Activated gamma-delta T cell treated with Interleukin-2 at 50 U/mL for 16 hours (primary cell): Measurements from ENCODE around the gene TRIM22.
"Not testable (repeated sequence)": the region's sequence is repeated elsewhere in the genome, so short reads cannot be mapped to it uniquely, and the experiment has no call there.

Source experiments
- DNase-seq: peaks from one replicate; pipeline ENCODE4 v3.0.0-alpha.2; 2020

The TRIM22 gene, protein sequence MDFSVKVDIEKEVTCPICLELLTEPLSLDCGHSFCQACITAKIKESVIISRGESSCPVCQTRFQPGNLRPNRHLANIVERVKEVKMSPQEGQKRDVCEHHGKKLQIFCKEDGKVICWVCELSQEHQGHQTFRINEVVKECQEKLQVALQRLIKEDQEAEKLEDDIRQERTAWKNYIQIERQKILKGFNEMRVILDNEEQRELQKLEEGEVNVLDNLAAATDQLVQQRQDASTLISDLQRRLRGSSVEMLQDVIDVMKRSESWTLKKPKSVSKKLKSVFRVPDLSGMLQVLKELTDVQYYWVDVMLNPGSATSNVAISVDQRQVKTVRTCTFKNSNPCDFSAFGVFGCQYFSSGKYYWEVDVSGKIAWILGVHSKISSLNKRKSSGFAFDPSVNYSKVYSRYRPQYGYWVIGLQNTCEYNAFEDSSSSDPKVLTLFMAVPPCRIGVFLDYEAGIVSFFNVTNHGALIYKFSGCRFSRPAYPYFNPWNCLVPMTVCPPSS

DNA sequence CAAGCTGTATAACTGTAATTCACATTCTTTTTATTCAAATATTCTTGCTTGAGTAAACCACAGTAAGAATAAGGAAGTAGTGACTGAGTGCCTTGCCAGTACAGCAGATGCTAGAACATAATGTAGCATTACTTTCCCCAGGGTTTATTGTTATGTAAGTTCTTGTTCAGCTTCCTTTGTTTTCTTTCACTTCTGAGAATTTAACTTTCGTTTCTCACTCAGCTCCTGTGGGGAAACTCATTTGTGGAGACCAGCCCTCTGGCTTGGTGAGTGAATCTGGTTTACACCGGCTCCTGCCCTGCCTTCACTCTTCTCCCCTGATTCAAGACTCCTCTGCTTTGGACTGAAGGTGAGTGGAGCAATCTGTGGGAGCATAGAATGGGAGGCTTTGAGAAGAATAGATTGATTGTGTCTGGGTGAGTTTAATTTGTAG is at the start of gene TRIM22:
TRIM22 (plus strand) TSS at position 240 of the 433 bp plus-strand sequence. CDS start 6,443 bp downstream, outside the sequence.
- DNase-seq = peak; percentile 34

DNA sequence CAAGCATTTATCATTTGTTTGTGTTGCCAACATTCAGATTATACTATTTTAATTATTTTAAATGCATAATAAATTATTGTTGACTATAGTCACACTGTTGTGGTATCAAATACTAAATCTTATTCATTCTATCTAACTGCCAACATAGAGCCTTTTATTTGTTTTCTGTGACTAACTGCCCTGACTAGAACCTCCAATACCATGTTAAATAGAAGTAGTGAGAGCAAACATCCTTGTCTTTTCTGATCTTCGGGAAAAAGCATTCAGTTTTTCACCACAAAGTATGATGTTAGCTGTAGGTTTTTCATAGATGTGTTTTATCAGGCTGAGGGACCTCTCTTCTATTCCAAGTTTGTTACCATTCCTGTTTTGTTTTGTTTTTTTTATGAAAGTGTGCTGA is 49.6 kb upstream of the TRIM22 start:
- no peak for DNase-seq

DNA sequence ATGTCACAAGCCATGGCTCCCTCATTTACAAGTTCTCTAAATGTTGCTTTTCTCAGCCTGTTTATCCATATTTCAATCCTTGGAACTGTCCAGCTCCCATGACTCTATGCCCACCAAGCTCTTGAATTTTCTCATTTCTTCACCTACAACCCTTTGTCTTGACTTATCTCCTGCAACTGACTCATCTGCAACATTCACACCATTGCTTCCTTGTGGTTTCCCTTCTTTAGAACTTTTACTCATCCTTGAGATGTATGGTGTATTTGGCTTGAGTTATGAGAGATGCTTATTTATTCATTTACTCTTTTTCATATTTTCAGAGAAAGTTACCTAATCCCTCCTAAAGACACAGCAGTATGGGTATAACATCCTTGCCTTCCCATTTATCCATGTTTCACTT is 46.0 kb upstream of the TRIM22 start:
- DNase-seq = no peak

DNA sequence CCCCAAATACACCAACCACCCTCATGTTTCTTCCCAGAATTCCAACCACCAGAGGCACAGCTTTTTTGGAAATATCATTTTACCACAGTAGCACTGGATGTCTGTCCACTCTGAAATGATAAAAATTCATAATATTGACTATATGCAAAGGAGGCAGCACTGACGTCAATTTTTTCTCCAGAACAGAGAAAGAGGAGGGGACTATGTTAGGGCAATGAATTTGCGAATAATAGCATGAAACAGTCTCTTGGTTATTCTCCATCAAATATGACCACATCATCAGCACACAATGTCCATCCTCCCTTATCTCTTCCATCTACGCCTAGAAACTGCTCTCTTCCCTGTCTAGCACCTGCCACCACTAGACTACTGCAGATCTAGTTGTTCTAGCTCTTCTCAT is 43.5 kb upstream of the TRIM22 start:
- no peak for DNase-seq

DNA sequence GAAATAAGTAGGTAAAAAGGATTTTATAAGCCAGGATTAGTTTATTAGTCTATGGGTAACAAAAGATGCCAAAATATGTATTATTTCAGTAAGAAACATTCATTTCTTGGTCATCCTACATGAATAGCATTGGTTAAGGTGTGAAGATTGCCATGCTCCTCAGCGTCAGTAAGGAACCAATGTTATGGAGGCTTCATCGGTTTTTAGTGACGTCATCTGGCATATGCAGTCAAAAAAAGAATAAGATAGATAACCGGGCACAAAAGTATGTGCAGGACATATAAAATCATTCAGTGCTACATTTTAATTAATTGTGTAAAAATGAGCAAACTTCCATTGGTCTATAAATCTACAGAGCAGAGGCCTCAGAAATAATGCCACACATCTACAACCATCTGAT is 34.1 kb upstream of the TRIM22 start:
- no peak for DNase-seq

DNA sequence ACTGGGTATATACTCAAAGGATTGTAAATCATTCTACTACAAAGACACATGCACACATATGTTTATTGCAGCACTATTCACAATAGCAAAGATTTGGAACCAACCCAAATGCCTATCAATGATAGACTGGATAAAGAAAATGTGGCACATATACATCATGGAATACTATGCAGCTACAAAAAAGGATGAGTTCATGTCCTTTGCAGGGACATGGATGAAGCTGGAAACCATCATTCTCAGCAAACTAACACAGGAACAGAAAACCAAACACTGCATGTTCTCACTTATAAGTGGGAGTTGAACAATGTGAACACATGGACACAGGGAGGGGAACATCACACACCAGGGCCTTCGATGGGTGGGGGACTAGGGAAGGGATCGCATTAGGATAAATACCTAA is 32.6 kb upstream of the TRIM22 start:
- not testable (repeated sequence) for DNase-seq

DNA sequence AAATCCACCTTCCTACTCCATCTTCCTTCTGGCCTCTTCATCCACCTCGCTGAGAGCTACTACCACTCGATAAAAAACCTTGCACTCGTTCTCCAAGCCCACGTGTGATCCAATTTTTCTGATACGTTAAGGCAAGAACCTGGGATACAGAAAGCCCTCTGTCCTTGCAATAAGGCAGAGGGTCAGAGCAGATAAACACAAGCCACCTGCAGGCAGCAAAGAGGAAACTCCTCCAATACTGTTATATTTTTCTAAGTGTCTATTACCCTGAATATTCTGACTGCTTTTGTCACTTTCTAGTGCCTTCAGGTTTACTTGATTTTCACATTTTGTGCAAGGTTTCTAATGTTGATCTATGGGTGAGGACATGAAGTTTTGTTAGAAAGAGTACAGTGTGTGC is 31.3 kb upstream of the TRIM22 start:
- DNase-seq = no peak

DNA sequence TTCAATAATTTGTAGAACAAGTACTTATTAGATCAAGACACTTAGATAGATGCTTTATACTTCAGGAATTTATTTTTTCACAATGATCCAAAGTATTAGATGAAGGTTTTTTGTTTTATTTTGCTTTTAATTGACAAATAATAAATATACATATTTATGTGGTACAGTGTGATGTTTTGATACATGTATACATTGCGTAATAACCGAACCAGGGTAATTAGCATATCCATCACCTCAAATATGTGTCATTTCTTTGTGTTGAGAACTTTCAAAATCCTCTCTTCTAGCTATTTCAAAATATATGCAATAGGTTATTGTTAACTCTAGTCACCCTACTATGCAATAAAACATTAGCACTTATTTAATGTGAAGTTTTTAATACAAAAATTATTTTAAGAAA is 26.1 kb upstream of the TRIM22 start:
- no peak for DNase-seq

DNA sequence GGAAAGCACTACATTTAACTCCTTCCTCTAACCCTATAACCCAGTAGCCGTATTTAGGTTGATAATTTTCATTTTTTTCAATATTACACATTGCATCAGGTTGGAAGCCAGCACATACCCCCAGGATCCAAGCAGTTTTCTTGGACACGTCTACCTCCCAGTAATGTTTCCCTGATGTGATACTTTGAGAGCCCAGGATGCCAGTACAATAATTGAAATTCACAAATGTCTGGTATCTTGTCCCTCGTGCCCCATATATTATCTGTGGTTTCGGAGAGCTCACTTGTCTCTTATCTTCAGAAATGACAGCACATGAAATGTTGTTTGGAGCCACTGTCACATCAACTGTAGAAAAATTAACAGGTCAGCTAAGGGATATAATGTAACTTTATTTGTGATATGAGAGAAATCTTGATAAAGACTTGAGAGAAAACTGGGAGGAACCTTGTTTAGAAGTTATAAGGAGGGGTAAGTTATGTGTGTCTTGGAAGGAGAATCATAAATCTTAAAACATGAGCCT is 24.5 kb upstream of the TRIM22 start:
- DNase-seq = no peak

DNA sequence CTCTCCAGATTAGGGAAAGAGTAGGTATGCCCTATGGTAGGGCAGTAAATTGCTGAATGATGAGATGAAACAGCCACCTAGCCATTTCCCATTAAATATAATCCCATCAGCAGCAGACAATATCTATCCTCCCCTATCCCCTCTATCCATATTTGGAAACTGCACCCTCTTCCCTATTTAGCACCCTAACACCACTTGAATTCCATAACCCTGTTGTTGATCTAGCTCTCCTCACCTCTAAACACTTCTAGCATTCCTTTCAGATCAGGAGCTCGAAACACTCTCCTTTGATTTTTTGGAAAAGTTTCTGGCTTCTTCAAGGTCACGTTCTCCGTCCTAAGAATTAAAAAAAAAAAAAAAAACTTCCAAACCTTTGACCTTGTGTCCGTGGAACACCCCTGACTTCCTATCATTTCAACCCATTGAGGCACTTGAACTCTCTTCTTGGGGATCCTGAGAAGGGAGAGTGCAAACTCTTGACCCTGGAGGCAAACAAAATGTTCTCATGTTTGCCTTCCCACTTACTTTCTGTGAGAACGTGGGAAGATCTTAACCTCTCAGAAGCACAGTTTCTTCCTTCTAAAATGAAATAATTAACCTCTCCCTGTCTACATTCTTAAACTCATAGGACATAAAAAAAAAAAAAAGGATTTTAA is 23.7 kb upstream of the TRIM22 start:
- no peak for DNase-seq

DNA sequence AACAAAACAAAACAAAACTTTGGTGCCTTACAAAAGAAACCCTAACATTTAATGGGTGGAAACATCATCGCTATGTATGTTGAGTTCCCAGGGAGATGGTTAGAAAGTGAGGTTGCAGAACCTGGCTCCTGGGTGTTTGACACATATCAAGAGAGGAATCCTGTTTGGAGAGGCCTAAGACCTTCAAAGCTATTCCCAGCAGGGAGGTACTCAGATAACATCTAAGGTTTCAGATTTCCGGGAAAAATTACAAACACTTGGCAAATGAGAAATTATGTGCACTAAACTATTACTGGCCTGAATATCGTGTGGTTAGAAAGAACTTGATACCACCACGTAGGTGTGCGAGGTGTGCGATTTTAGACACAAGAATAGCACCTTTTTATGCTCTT is 23.2 kb upstream of the TRIM22 start:
- no peak for DNase-seq

DNA sequence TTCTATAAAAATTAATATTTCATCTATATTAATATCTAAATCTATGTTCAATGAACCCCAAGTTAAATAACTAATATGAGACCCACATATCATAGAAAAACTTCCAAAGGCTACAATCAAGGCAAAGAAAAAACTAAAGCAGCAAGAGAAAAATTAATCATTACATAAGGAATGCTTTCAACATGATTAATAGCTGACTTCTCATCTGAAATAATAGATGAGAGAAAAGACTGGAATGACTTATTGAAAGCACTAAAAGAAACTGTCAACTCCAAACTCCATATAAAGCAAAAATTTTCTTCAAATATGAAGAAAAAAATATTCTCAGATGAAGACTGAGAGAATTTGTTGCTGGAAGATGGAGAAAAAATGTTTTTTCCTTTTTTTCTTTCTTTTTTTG is 17.8 kb upstream of the TRIM22 start:
- no peak for DNase-seq

DNA sequence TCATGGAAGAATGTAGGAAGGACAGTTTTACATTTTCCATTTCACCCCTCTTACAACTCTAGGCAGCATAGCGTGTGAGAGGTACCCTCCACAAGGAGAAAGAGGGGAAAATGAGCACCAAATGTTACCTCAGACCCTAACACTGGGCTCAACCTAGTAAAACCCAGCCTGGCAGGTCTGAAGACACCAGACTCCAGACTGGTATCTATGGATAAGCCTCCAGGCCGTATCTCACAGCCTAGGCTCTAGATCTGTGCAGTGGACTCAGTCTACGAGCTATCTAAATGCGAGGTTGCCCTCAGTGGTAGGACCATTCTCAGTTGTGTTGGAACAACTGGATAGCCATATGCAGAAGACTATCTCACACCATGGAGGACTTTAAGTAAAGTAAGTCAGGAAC is 15.2 kb upstream of the TRIM22 start:
- no peak for DNase-seq

DNA sequence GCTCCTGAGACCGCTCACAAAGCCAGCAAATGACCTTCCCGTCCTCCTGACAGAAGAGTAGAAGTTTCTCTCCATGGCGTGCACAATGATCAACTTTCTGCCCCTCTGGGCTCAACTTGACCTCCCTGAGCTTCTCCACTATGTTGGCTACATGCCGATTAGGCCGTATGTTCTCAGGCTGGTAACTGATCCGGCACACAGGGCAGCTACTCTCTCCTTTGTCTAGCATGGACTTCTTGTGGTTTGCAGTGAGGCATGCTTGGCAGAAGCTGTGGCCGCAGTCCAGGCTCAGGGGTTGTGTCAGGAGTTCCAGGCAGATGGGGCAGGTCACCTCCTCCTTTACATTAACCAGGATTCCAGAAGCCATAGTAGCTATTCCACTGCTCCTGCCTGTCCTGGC is 9.8 kb upstream of the TRIM22 start:
- no peak for DNase-seq

DNA sequence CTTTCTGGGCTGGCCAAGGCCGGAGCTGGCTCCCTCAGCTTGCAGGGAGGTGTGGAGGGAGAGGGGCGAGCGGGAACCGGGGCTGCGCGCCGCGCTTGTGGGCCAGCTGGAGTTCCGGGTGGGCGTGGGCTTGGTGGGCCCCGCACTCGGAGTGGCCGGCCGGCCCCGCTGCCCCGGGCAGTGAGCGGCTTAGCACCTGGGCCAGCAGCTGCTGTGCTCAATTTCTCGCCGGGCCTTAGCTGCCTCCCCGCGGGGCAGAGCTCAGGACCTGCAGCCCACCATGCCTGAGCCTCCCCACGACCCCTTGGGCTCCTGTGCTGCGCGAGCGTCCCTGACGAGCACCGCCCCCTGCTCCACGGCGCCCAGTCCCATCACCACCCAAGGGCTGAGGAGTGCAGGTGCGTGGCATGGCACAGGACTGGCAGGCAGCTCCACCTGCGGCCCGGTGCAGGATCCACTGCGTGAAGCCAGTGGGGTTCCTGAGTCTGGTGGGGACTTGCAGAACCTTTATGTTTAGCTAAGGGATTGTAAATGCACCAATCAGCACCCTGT is 6.6 kb upstream of the TRIM22 start:
- DNase-seq = not testable (repeated sequence)

DNA sequence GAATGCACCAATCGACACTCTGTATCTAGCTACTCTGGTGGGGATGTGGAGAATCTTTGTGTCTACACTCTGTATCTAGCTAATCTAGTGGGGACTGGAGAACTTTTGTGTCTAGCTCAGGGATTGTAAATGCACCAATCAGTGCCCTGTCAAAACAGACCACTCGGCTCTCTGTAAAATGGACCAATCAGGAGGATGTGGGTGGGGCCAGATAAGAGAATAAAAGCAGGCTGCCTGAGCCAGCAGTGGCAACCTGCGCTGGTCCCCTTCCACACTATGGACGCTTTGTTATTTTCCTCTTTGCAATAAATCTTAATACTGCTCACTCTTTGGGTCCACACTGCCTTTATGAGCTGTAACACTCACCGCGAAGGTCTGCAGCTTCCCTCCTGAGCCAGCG is 6.0 kb upstream of the TRIM22 start:
- peak; percentile 12 for DNase-seq

DNA sequence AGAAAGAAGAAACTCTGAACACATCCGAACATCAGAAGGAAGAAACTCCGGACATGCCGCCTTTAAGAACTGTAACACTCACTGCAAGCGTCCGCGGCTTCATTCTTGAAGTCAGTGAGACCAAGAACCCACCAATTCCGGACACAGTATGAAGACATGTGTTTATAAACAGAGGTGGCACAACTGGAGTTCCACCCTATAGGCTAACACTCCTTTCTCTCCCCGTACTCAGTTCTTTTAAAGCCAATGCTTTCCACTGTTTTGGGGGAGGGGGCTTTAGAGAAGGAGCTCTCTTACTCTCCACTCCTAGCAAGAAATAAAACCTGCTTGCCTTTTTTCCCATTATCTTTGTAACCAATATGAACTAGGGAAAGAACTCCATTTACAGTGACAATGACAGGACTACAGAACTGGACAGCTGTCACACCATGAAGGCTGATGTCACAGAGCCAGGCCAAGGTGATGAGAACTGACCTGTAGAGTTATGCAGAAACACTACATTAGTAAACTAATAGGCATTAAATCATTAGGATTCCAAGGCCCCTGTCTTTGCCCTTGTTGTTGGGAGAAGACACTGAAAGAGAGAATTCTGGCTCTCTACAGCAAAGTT is 5.4 kb upstream of the TRIM22 start:
- DNase-seq = no peak

DNA sequence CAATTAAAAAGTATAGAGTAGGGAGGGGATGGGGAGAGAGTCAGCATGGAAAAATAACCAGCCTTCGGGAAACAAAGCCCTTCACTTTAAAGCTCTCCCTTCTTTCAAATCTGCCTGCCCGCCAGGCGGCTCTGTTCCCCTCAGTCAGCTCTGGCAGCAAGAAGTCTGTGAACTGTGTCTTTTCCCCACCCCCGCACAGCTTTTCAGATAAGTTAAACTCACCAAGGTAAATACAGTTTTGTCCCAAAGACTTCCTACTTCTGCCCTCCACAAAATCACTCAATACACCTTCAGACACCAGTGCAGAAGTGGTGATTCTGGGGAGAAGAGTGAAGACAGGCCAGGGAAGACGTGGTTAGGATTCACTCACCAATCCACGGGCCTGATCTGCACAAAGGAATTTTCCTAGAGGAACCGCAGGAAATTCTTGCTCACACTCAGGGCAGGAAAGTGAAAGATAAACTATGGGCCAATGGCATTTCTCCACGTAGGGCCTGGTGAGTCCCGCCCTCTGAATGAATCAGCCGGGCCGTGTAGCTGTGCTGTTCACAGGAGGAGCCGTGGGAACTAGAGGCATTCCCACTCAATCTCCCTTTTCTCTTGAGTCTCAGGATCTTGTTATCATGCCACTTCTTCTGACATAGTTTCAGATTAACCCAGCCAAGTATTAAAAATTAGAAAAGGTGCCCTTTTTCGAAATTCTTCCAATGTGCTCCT is 4.8 kb upstream of the TRIM22 start, which contains the start of gene TRIM5:
TRIM5 (minus strand) TSS at position 429 of the 717 bp plus-strand sequence. CDS start 4,897 bp downstream, outside the sequence.
- DNase-seq = peak; percentile 69

DNA sequence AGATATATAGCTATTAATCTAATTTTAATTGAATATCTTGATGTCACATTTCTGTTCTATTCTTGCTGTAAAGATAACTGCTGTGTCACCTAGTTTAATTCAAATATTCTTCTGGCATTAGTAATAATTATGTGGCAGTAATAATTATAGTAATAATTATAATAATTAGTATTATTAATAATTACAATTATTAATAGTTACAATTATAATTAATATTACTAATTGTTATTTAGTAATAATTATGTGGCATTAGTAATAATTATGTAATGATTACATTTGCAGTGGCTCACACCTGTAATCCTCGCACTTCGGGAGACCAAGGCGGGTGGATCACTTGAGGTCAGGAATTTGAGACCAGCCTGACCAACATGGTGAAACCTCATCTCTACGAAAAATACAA is 3.2 kb upstream of the TRIM22 start:
- DNase-seq = no peak

DNA sequence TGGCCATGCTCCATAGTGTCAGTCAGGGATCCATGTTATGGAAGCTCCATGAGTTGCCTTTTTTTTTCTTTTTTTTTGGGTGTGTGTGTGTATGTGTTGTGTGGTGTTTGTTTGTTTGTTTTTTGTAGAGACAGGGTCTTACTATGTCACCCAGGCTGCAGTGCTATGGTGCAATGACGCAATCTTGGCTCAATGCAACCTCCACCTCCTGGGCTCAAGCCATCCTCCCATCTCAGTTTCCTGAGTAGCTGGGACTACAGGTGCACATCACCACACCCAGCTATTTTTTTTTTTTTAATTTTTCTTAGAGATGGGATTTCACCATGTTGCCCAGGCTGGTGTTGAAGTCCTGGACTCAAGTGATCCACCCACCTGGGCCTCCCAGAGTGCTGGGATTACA is 1.1 kb upstream of the TRIM22 start:
- no peak for DNase-seq

DNA sequence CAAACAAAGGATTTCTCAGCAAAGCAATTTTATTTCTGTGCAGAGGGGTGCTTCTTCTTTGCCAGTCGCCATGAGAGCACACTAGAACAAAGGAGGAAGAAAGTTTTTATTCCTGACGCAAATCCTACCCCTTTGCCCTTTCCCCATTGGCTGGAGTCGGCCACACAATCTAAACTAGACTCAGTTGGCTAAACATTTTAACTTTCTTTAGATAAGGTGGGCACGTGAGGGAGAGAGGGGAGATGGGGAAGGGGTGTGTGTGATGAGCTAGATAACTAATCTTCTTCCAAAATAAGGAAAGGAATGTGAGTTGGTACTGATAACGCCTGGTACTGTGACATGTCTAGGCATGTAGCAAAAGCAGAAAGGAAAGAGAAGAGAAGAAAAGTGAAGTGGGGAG is 626 bp downstream of the TRIM22 start:
- no peak for DNase-seq

DNA sequence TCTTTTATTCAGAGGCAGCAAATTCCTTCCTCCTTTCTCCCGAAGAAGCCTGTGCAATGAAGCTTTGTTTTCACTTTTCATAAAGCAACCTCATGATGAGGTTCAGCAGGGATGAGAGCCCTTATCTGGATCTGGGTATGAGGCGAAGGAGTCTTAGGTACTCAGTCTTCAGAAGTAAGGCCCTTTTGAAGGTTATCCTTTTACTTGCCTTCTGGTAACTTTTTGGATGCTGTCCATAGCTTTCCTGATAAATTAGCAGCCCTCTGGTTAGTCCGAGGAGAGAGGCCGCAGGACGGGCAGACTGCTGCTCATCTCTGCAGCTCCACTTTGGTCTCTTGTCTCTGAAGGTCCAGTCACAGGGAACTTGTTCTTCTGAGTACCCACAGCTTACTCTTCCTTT is 1.1 kb downstream of the TRIM22 start:
- DNase-seq = no peak
